Breast epithelium (tissue), 4 donors: ENCODE measurements around the gene TNS2. TPM values are rescaled to one million over a fixed set of nuclear protein-coding genes. Genes with fewer than 3 reads are reported as not detected.
"Not testable (repeated sequence)": the region's sequence is repeated elsewhere in the genome, so short reads cannot be mapped to it uniquely, and the experiment has no call there.

ENCODE experiments used
- DNase-seq, 2 donors: peaks; one replicate each; pipeline ENCODE4 v3.0.0-alpha.2; 2019; ENCODE audit warnings: low spot score in 2 of 2
- H3K27ac ChIP-seq, 2 donors: fragments of 200-600 bp; sonication (generic) in 1 of 2; one replicate each; pipeline ENCODE4 v1.5.1; 2016 to 2019; ENCODE audit warnings: mild to moderate bottlenecking in 1 of 2
- H3K27me3 ChIP-seq, 2 donors: fragments of 200-600 bp; sonication (generic) in 1 of 2; one replicate each; pipeline versions ENCODE4 v1.5.1 to v1.6.0; 2017 to 2019; ENCODE audit warnings: control low read depth in 1 of 2, mild to moderate bottlenecking in 1 of 2
- H3K36me3 ChIP-seq: fragments of 200-600 bp; one replicate; pipeline ENCODE4 v1.5.1; 2019
- H3K4me1 ChIP-seq, 2 donors: fragments of 200-600 bp; sonication (generic); one replicate each; pipeline ENCODE4 v1.5.1; 2016 to 2019; ENCODE audit warnings: control low read depth in 1 of 2
- H3K4me3 ChIP-seq, 3 donors: fragments of 200-600 bp; sonication (generic); 1 replicate in 2 of 3; 2 replicates in 1 of 3; pipeline ENCODE4 v1.5.1; 2016 to 2019; ENCODE audit warnings: mild to moderate bottlenecking in 3 of 3, moderate library complexity in 2 of 3
- H3K9me3 ChIP-seq, 2 donors: fragments of 200-600 bp; sonication (generic) in 1 of 2; one replicate each; pipeline ENCODE4 v1.5.1; 2016 to 2019; ENCODE audit warnings: control low read depth in 1 of 2
- POLR2A ChIP-seq: fragments of 450-650 bp; IDR thresholded peaks from one replicate; pipeline ENCODE4 v1.6.1; 2016; ENCODE audit warnings: antibody characterized with exemption, mild to moderate bottlenecking, moderate library complexity
- POLR2AphosphoS5 ChIP-seq, 3 donors: sonication (generic); formaldehyde crosslinking; IDR thresholded peaks; one replicate each; pipeline ENCODE4 v1.6.1; 2017; ENCODE audit warnings: antibody characterized with exemption in 3 of 3
- intact Hi-C: fragments of 100-400 bp; cut with DNase I; formaldehyde crosslinking; loops from one replicate; pipeline ENCODE4 v1.15.1; 2023; ENCODE audit warnings: low total_unique reads
- total RNA-seq, 3 donors: library from RNA; depleted of rRNA; stranded (reverse); fragments of >200 nt; gene quantifications; one replicate each; pipeline ENCODE4 v1.1.0, GENCODE V29; 2016
- TF ChIP-seq, protein P1 (sequence below), 3 donors: fragments of 450-650 bp; IDR thresholded peaks; one replicate each; pipeline ENCODE4 v1.5.1; 2016 to 2017; ENCODE audit warnings: antibody characterized with exemption in 3 of 3, mild to moderate bottlenecking in 3 of 3, moderate library complexity in 3 of 3

TNS2 gene
- total RNA-seq, 3 donors from 2014 or later = 65.4 to 228 (median 156) TPM

DNA sequence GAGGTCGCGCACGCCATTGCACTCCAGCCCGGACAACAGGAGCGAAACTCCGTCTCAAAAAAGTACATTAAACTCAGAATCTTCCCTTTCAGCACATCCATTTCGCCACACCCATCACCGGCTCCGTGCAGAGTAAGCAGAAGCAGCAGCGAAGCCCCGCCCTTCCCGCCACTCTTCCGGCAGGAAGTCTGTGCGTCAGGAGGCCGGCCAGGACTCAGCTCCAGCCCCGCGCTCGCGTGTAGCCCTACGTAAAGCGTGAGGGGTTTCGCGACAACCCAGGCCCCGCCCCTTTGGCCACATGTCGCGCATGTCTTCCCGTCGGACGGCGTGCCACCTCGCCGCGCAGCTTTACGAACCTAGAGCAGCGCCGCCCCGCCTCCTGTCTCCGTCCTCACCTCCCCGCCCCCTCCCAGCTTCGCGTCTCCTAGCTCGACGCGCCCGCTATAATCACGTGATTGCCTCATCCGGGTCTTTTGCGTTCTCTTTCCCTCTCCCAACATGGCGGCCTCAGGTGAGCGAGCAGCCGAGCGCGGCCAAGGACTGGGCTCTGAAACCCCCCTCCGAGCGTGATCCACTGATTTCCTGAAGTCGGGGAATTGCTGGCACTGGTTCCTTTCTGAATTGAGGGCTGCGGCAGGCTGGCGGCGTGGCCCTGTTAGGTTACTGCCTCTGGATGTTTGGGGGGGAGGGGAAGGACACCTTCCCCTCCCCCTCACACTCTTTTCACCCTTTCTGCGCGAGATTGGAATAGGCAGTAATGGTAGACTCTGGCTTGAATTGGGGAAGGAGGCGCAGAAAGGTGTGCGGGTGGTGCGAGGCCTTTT is 43.7 kb upstream of the TNS2 start, which contains the start of gene EIF4B:
Gene EIF4B, plus strand, starts transcription at position 471 of the 824 bp plus-strand sequence. Its CDS starts 28 bp downstream, at position 499.
- peak within 1 kb of the TSS; percentile 93 to 97 for H3K27ac ChIP-seq
- H3K4me3 ChIP-seq = peak within 1 kb of the TSS; percentile 89 to 94 (median 94)
- no peaks in the 10 kb centered on the region for H3K27me3 ChIP-seq
- H3K9me3 ChIP-seq = no peaks in the 10 kb centered on the region
- peak; percentile 99 to 100 for DNase-seq
- no peaks in the 10 kb centered on the region for H3K36me3 ChIP-seq
- intact Hi-C loops = no loop called here
- TF ChIP-seq POLR2A (peak; percentile 54), POLR2AphosphoS5 (IDR thresholded peaks at IDR 0.05) (peak; percentile 58 to 95 (median 73))
- TF ChIP-seq, protein P1, sequence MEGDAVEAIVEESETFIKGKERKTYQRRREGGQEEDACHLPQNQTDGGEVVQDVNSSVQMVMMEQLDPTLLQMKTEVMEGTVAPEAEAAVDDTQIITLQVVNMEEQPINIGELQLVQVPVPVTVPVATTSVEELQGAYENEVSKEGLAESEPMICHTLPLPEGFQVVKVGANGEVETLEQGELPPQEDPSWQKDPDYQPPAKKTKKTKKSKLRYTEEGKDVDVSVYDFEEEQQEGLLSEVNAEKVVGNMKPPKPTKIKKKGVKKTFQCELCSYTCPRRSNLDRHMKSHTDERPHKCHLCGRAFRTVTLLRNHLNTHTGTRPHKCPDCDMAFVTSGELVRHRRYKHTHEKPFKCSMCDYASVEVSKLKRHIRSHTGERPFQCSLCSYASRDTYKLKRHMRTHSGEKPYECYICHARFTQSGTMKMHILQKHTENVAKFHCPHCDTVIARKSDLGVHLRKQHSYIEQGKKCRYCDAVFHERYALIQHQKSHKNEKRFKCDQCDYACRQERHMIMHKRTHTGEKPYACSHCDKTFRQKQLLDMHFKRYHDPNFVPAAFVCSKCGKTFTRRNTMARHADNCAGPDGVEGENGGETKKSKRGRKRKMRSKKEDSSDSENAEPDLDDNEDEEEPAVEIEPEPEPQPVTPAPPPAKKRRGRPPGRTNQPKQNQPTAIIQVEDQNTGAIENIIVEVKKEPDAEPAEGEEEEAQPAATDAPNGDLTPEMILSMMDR (IDR thresholded peaks at IDR 0.05) = no peak
- H3K4me1 ChIP-seq = peaks cover 0 to 17% of the 10 kb centered on the region in 2 donors

DNA sequence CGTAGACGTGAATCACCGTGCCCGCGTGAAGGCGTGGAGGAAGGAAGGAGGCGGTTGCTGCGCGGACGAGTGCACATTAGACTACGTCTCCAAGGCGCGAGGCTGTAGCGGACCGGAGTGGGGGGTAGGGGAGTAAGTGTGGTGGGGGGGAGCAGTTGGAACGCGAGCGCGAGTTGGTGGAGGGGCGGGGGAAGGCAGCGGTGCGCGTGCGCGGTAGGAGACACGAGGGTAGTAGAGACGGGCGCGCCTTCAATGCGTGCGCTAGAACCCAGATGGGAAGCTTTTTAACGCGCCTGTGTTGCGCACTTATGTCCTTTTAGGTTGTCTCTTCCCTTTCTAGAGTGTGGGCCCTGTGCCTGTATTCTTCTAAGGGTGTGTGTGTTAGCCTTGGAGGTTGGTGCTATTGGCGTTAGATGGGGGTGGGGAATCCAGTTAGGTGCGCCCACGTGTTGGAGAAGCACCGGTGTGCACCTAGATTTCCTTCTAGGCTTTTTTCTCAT is 43.0 kb upstream of the TNS2 start:
- H3K4me3 ChIP-seq = peak overlapping the region; percentile 89 to 94 (median 94)
- intact Hi-C loops = no loop called here
- peak overlapping the region; percentile 93 to 97 for H3K27ac ChIP-seq
- DNase-seq = peak; percentile 48 to 69
- no peaks in the 10 kb centered on the region for H3K9me3 ChIP-seq
- H3K27me3 ChIP-seq = no peaks in the 10 kb centered on the region
- H3K36me3 ChIP-seq = no peaks in the 10 kb centered on the region
- H3K4me1 ChIP-seq = peaks cover 0 to 17% of the 10 kb centered on the region in 2 donors
- TF ChIP-seq, protein P1 (IDR thresholded peaks at IDR 0.05) = no peak
- TF ChIP-seq POLR2AphosphoS5 (IDR thresholded peaks at IDR 0.05) (no peak), POLR2A (no peak)

GRCh38 chr12:53007343-53007742 is 42.5 kb upstream of the TNS2 start:
- no peaks in the 10 kb centered on the region for H3K27me3 ChIP-seq
- H3K4me1 ChIP-seq = peaks cover 0 to 17% of the 10 kb centered on the region in 2 donors
- no peak for TF ChIP-seq POLR2A
- TF ChIP-seq, protein P1 (IDR thresholded peaks at IDR 0.05) = no peak
- TF ChIP-seq POLR2AphosphoS5 (IDR thresholded peaks at IDR 0.05) = no peak
- peak overlapping the region; percentile 89 to 94 (median 94) for H3K4me3 ChIP-seq
- peak overlapping the region in 1 of 2 donors; percentile 93 for H3K27ac ChIP-seq
- DNase-seq = no peak
- intact Hi-C loops = no loop called here
- H3K36me3 ChIP-seq = no peaks in the 10 kb centered on the region
- no peaks in the 10 kb centered on the region for H3K9me3 ChIP-seq

DNA sequence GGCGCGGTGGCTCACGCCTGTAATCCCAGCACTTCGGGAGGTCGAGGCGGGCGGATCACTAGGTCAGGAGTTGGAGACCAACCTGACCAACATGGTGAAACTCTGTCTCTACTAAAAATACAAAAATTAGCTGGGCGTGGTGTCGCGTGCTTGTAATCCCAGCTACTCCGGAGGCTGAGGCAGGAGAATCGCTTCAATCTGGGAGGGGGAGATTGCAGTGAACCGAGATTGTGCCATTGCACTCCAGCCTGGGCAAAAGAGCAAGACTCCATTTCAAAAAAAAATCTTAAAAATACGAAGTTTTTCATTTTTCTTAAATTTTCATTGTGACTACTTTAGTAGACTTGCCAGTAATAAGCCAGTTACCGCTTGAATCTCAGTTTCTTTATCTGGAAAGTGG is 41.1 kb upstream of the TNS2 start:
- H3K36me3 ChIP-seq, intact Hi-C loops, H3K27ac ChIP-seq, DNase-seq, H3K27me3 ChIP-seq, H3K9me3 ChIP-seq: not testable (repeated sequence)
- H3K4me3 ChIP-seq = peak overlapping the region in 1 of 3 donors; percentile 16
- peaks cover 0 to 17% of the 10 kb centered on the region in 2 donors for H3K4me1 ChIP-seq

DNA sequence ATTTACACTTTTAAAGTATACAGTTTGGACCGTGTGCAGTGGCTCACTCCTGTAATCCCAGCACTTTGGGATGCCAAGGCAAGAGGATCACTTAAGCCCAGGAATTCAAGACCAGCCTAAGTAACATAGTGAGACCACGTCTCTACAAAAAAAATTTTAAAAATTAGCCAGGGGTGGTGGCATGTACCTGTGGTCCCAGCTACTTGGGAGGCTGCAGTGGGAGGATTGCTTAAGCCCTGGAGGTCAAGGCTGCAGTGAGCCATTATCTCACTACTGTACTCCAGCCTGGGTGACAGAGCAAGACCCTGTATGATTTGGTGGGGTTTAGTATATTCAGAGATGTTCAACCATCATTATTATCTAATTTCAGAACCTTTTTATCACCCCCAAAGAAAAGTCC is 38.9 kb upstream of the TNS2 start:
- Histone ChIP-seq H3K9me3 (no peaks in the 10 kb centered on the region), H3K36me3 (no peaks in the 10 kb centered on the region), H3K27ac (no peak overlapping the region), H3K27me3 (no peaks in the 10 kb centered on the region), H3K4me1 (peaks cover 0 to 17% of the 10 kb centered on the region in 2 donors), H3K4me3 (no peak overlapping the region)
- no peak for DNase-seq
- TF ChIP-seq, protein P1 (IDR thresholded peaks at IDR 0.05) = no peak
- TF ChIP-seq POLR2AphosphoS5 (IDR thresholded peaks at IDR 0.05) (no peak), POLR2A (no peak)
- intact Hi-C loops = no loop called here
